Spleen (tissue), 11 donors: ENCODE measurements around the gene RSPH3. TPM values are rescaled to one million over a fixed set of nuclear protein-coding genes. Genes with fewer than 3 reads are reported as not detected.

Experiments
- DNase-seq: peaks from one replicate; pipeline ENCODE4 v3.0.0-alpha.2; 2020
- H3K27ac ChIP-seq, 8 donors: fragments of 200-600 bp; sonication (generic) in 7 of 8; 1 replicate in 4 of 8; 2 replicates in 4 of 8; pipeline versions ENCODE4 v1.5.0 to v1.8.0; 2016 to 2021; ENCODE audit warnings: inconsistent platforms in 4 of 8, mild to moderate bottlenecking in 4 of 8, moderate library complexity in 1 of 8
- H3K27me3 ChIP-seq, 7 donors: fragments of 200-600 bp; sonication (generic) in 6 of 7; replicated peaks in 1 of 7; 1 replicate in 4 of 7; 2 replicates in 3 of 7; pipeline versions ENCODE4 v1.5.0 to v1.8.0; 2016 to 2021; ENCODE audit warnings: inconsistent platforms in 3 of 7, mild to moderate bottlenecking in 1 of 7
- H3K36me3 ChIP-seq, 6 donors: fragments of 200-600 bp; sonication (generic) in 5 of 6; 1 replicate in 4 of 6; 2 replicates in 2 of 6; pipeline versions ENCODE4 v1.5.0 to v1.8.0; 2016 to 2021; ENCODE audit warnings: inconsistent platforms in 2 of 6
- H3K4me1 ChIP-seq, 6 donors: fragments of 200-600 bp; sonication (generic) in 5 of 6; 1 replicate in 3 of 6; 2 replicates in 3 of 6; pipeline versions ENCODE4 v1.5.0 to v1.8.0; 2016 to 2021; ENCODE audit warnings: inconsistent platforms in 3 of 6
- H3K4me3 ChIP-seq, 8 donors: fragments of 200-600 bp; sonication (generic) in 7 of 8; 1 replicate in 4 of 8; 2 replicates in 4 of 8; pipeline versions ENCODE4 v1.5.0 to v1.8.0; 2016 to 2021; ENCODE audit warnings: inconsistent platforms in 4 of 8, mild to moderate bottlenecking in 4 of 8, moderate library complexity in 2 of 8
- H3K9me3 ChIP-seq, 8 donors: fragments of 200-600 bp; sonication (generic) in 7 of 8; 1 replicate in 4 of 8; 2 replicates in 4 of 8; pipeline versions ENCODE4 v1.5.0 to v1.8.0; 2016 to 2021; ENCODE audit warnings: inconsistent platforms in 4 of 8
- CTCF ChIP-seq, 11 experiments: fragments of 200-600 bp in 7 of 11; fragments of 450-650 bp in 4 of 11; sonication (generic) in 4 of 11; IDR thresholded peaks in 8 of 11; conservative IDR thresholded peaks in 3 of 11; 1 replicate in 7 of 11; 2 replicates in 4 of 11; pipeline versions ENCODE4 v1.4.0 to v1.8.0; 2016 to 2021; ENCODE audit warnings: antibody characterized with exemption in 11 of 11, inconsistent platforms in 4 of 11, mild to moderate bottlenecking in 1 of 11
- POLR2A ChIP-seq, 3 donors: fragments of 450-650 bp; IDR thresholded peaks; one replicate each; pipeline ENCODE4 v1.5.1; 2017; ENCODE audit warnings: antibody characterized with exemption in 3 of 3, mild to moderate bottlenecking in 1 of 3
- POLR2AphosphoS5 ChIP-seq, 3 donors: sonication (generic); formaldehyde crosslinking; IDR thresholded peaks; one replicate each; pipeline ENCODE4 v1.5.1; 2017; ENCODE audit warnings: antibody characterized with exemption in 3 of 3
- WGBS, 5 donors: extraction: QIAGEN DNeasy Blood & Tissue Kit in 3 of 5; methylation state at CpG; one replicate each; pipeline versions ENCODE4 v1.1.5 to v1.1.7; 2013 to 2018; 5-methylcytosine and 5-hydroxymethylcytosine counted together
- intact Hi-C: fragments of 100-400 bp; cut with DNase I; formaldehyde crosslinking; loops from one replicate; pipeline ENCODE4 v1.15.0; 2023; ENCODE audit warnings: low total_unique reads
- polyA plus RNA-seq, 3 donors: library from polyadenylated mRNA; stranded (reverse); fragments of 200-250 nt; gene quantifications; one replicate each; pipeline ENCODE4 v1.2.1, GENCODE V29; 2013
- total RNA-seq, 7 donors: library from RNA; depleted of rRNA in 3 of 7; stranded (reverse); fragments of >200 nt in 3 of 7; fragmentation: NEBNext Ultra II Directional in 4 of 7; extraction: Animal tissue kit (Norgen Biotek cat#: 25700) in 4 of 7; gene quantifications; one replicate each; pipeline versions ENCODE4 v1.1.0 to v1.2.1, GENCODE V29; 2016 to 2021
- donor health status: healthy with polysubstance abuse.
- donor health status: DM: no; HTN: no; CAD: no; lungs with moderate emphysema.
- donor health status: DM: no; HTN: no; CAD: no.
- donor health status: Bipolar disorder and iron deficiency.
- donor health status: healthy.
- donor health status: DM: no; HTN: no; CAD: no.
- donor health status: DM: yes; HTN: yes; CAD: no.

The RSPH3 gene
- total and polyA plus RNA-seq, 10 donors: 0.91 to 7.3 (median 4.7) TPM

DNA sequence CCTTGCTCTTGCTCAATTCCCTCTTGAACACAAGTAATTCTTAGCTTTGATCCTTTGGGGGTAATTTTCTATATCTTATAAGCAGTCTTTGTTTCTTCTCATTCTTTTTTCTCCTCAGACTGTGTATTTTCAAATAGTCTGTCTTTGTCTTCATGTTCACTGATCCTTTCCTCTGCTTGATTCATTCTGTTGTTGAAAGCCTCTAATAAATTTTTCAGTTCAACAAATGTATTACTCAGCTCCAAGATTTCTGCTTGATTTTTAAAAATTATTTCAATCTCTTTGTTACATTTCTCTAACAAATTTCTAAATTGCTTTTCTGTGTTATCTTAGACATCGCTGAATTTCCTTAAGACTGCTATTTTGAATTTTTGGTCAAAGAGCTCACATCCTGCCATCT is 11.5 kb downstream of the RSPH3 start:
- 94 to 98% (median 96%) methylated on average over 1 of the region's 1 CpG for WGBS, 5 donors
- H3K4me3 ChIP-seq: no peak overlapping the region

DNA sequence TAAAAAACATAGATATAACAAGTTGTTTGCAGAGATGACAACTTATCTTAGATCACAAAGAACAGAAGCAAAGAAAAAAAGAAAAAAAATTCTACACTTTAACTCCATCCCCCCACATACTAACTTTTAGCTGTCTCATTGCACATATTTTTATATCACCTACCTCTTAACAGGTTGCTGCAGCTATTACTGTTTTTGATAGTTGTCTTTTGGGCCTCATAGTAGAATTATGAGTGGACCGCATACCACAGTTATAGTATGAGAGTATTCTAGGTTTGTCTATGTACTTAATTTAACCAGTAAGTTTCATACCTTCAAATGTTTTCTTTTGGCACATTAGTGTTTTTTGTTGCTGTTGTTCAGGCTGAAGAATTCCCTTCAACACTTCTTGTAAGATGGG is 12.3 kb downstream of the RSPH3 start:
- Histone ChIP-seq H3K27ac (no peak overlapping the region), H3K36me3 (peaks cover 0 to 11% (median 0%) of the 10 kb centered on the region in 6 donors), H3K4me1 (no peaks in the 10 kb centered on the region), H3K4me3 (no peak overlapping the region), H3K9me3 (peaks cover 3 to 29% (median 23%) of the 10 kb centered on the region in 8 donors), H3K27me3 (no peaks in the 10 kb centered on the region)
- TF ChIP-seq CTCF (IDR thresholded peaks at IDR 0.05 in 8 of 11, conservative IDR thresholded peaks at IDR 0.05 in 3 of 11): no peak
- no peak for DNase-seq
- 76 to 97% (median 96%) methylated on average over 1 of the region's 1 CpG for WGBS, 5 donors
- intact Hi-C loops: no loop called here

More for the DNA sequence above, 11.5 kb downstream of the RSPH3 start:
- Histone ChIP-seq H3K4me1 (no peaks in the 10 kb centered on the region), H3K36me3 (peaks cover 0 to 16% (median 0%) of the 10 kb centered on the region in 6 donors), H3K9me3 (peaks cover 3 to 29% (median 23%) of the 10 kb centered on the region in 8 donors), H3K27me3 (no peaks in the 10 kb centered on the region), H3K27ac (no peak overlapping the region)
- TF ChIP-seq POLR2AphosphoS5 (IDR thresholded peaks at IDR 0.05): no peak
- TF ChIP-seq CTCF (IDR thresholded peaks at IDR 0.05 in 8 of 11, conservative IDR thresholded peaks at IDR 0.05 in 3 of 11): no peak
- TF ChIP-seq POLR2A (IDR thresholded peaks at IDR 0.05): no peak
- no peak for DNase-seq
- intact Hi-C loops: no loop called here

GRCh38 chr6:158978757-158979156 is 21.2 kb downstream of the RSPH3 start:
- Histone ChIP-seq H3K36me3 (peaks cover 0 to 58% (median 12%) of the 10 kb centered on the region in 6 donors), H3K4me1 (no peaks in the 10 kb centered on the region), H3K4me3 (no peak overlapping the region), H3K27ac (no peak overlapping the region), H3K27me3 (no peaks in the 10 kb centered on the region), H3K9me3 (no peaks in the 10 kb centered on the region)
- no peak for TF ChIP-seq POLR2AphosphoS5 (IDR thresholded peaks at IDR 0.05)
- no peak for TF ChIP-seq POLR2A (IDR thresholded peaks at IDR 0.05)
- no peak for TF ChIP-seq CTCF (IDR thresholded peaks at IDR 0.05 in 8 of 11, conservative IDR thresholded peaks at IDR 0.05 in 3 of 11)
- DNase-seq: no peak
- intact Hi-C loops: loop anchor here (10.0 kb wide), 2 partner anchors 194 to 754 kb away; no protein-coding TSS in a partner anchor
- WGBS, 5 donors: 97 to 100% (median 98%) methylated on average over 3 of the region's 3 CpGs

GRCh38 chr6:158977382-158977781 is 22.6 kb downstream of the RSPH3 start:
- H3K4me1 ChIP-seq: peaks cover 0 to 5% (median 3%) of the 10 kb centered on the region in 6 donors
- H3K27me3 ChIP-seq: no peaks in the 10 kb centered on the region
- no peaks in the 10 kb centered on the region for H3K9me3 ChIP-seq
- H3K27ac ChIP-seq: no peak overlapping the region
- no peak overlapping the region for H3K4me3 ChIP-seq
- TF ChIP-seq CTCF (IDR thresholded peaks at IDR 0.05 in 8 of 11, conservative IDR thresholded peaks at IDR 0.05 in 3 of 11) (no peak), POLR2AphosphoS5 (IDR thresholded peaks at IDR 0.05) (no peak), POLR2A (IDR thresholded peaks at IDR 0.05) (no peak)
- intact Hi-C loops: loop anchor here (10.0 kb wide), 2 partner anchors 193 to 753 kb away; no protein-coding TSS in a partner anchor
- peaks cover 0 to 62% (median 12%) of the 10 kb centered on the region in 6 donors for H3K36me3 ChIP-seq
- WGBS, 5 donors: 81 to 91% (median 85%) methylated on average over 3 of the region's 3 CpGs
- DNase-seq: no peak
